ENCODE measurements around the gene SLC22A16. TPM values are rescaled to one million over a fixed set of nuclear protein-coding genes. Genes with fewer than 3 reads are reported as not detected.

SLC22A16 gene
- polyA plus RNA-seq, 1 of the 3 experiments (the other 2 are of a cell fraction), result not detected

DNA sequence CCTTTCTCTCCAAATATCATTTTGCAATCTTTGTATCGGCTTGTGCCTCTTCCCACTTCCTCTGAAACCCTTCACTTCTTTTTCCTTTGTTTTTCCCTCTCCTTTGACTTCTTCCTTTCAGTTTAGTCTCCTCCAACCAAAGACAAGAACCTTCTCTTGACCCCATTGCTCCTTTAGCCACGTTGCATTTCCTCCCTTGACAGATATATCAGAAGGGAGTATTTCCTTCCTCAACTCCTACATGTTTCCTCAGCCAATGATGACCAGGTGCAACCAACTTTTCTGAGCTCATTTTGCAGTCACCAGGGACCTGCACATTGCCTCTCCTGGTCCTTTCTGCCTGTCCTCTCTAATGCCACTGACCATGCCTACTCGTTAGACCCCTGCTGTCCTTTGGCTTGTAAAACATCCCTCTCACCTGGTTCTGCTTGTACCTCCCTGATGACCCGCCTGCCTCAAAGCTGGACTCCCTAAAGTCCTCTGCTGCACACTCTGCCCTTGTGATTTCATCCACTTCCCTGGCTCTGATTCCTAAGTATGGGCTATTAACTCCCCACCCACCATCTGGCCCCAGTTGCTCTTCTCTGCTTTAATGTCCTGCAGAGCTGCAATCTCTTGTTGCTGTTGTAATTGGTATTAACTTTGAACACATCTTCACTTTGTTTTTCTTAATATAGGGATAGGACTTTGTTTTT lies 27.4 kb downstream of the SLC22A16 start:
- POLR2A ChIA-PET, result no interaction called here
- no peak overlapping the region for H3K4me2 ChIP-seq
- no peaks in the 10 kb centered on the region for H3K9me3 ChIP-seq
- H3K27me3 ChIP-seq (ENCODE audit: insufficient read depth), result peaks cover 3% of the 10 kb centered on the region; the same call in 1 of the 2 replicates
- DNase-seq, result no peak
- H2AFZ ChIP-seq (ENCODE audit: low read depth), result no peak overlapping the region
- TF ChIP-seq RXRA (IDR thresholded peaks at IDR 0.05; ENCODE audit: borderline replicate concordance, low read depth) (no peak), MEF2A (IDR thresholded peaks at IDR 0.05; ENCODE audit: borderline replicate concordance, low read depth) (no peak), SIN3A (IDR thresholded peaks at IDR 0.05; ENCODE audit: borderline replicate concordance, low read depth, low read length) (no peak), TAF1 (IDR thresholded peaks at IDR 0.05; ENCODE audit: borderline replicate concordance, low read depth, low read length) (no peak), GATA2 (CRISPR knock-in tag; IDR thresholded peaks at IDR 0.05) (no peak), JUND (IDR thresholded peaks at IDR 0.05) (no peak), ELF1 (IDR thresholded peaks at IDR 0.05) (no peak), FOXJ3 (CRISPR knock-in tag; IDR thresholded peaks at IDR 0.05) (no peak), TCF12 (IDR thresholded peaks at IDR 0.05) (no peak), RAD21 (IDR thresholded peaks at IDR 0.05; ENCODE audit: low read length) (no peak), NRF1 (IDR thresholded peaks at IDR 0.05; ENCODE audit: low read depth, low read length) (no peak)
- TF ChIP-seq, protein P1, sequence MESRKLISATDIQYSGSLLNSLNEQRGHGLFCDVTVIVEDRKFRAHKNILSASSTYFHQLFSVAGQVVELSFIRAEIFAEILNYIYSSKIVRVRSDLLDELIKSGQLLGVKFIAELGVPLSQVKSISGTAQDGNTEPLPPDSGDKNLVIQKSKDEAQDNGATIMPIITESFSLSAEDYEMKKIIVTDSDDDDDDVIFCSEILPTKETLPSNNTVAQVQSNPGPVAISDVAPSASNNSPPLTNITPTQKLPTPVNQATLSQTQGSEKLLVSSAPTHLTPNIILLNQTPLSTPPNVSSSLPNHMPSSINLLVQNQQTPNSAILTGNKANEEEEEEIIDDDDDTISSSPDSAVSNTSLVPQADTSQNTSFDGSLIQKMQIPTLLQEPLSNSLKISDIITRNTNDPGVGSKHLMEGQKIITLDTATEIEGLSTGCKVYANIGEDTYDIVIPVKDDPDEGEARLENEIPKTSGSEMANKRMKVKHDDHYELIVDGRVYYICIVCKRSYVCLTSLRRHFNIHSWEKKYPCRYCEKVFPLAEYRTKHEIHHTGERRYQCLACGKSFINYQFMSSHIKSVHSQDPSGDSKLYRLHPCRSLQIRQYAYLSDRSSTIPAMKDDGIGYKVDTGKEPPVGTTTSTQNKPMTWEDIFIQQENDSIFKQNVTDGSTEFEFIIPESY (IDR thresholded peaks at IDR 0.05; ENCODE audit: borderline replicate concordance, low read depth), result no peak
- TF ChIP-seq, protein P2, sequence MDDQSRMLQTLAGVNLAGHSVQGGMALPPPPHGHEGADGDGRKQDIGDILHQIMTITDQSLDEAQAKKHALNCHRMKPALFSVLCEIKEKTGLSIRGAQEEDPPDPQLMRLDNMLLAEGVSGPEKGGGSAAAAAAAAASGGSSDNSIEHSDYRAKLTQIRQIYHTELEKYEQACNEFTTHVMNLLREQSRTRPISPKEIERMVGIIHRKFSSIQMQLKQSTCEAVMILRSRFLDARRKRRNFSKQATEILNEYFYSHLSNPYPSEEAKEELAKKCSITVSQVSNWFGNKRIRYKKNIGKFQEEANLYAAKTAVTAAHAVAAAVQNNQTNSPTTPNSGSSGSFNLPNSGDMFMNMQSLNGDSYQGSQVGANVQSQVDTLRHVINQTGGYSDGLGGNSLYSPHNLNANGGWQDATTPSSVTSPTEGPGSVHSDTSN (IDR thresholded peaks at IDR 0.05), result no peak
- no peaks in the 10 kb centered on the region for H4K20me1 ChIP-seq (ENCODE audit: insufficient read depth)
- no peak overlapping the region for H3K4me3 ChIP-seq (ENCODE audit: low read depth in 2 of 2, low read length in 1 of 2)
- H3F3A ChIP-seq (replicated peaks; ENCODE audit: insufficient read depth), result no peaks in the 10 kb centered on the region
- WGBS (ENCODE audit: low lambda C conversion rate), result 27% methylated on average over 4 of the region's 4 CpGs
- no peaks in the 10 kb centered on the region for H3K9me2 ChIP-seq
- H3K27ac ChIP-seq (ENCODE audit: low read depth in 2 of 2, low read length in 1 of 2), result no peak overlapping the region
- no peak overlapping the region for H3K9ac ChIP-seq
- H3K4me1 ChIP-seq (ENCODE audit: control insufficient read depth in 1 of 2, insufficient read depth in 2 of 2, low read depth in 1 of 2, low read length in 1 of 2), result no peaks in the 10 kb centered on the region
- H3K36me3 ChIP-seq (replicated peaks in 1 of 2; ENCODE audit: control insufficient read depth in 1 of 2, insufficient read depth in 2 of 2, low read length in 1 of 2), result no peaks in the 10 kb centered on the region
- CTCF ChIA-PET, result interaction anchor here (1.0 to 1.1 kb wide), 2 partner anchors 69 to 410 kb away, joined by 3 read pairs; no protein-coding TSS in a partner anchor
- H3K79me2 ChIP-seq (ENCODE audit: insufficient read depth), result no peaks in the 10 kb centered on the region

DNA sequence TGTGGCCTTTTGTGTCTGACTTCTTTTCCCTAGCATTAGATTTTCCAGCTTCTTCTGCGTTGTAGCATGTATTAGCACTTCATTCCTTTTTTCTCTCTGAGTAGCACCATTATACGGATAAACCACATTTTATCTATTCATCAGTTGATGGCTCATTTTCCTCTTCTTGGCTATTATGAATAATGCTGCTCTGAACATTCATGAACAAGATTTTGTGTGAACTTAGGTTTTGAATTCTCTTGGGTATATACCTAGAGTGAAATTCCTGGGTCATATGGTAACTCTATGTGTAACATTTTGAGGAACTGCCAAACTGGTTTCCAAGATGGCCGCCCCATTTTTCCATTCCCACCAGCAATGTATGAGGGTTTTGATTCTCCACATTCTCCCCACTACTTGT lies 28.7 kb downstream of the SLC22A16 start:
- no peak overlapping the region for H3K9ac ChIP-seq
- WGBS (ENCODE audit: low lambda C conversion rate), result 63% methylated on average over 3 of the region's 3 CpGs
- no peaks in the 10 kb centered on the region for H3K79me2 ChIP-seq (ENCODE audit: insufficient read depth)
- TF ChIP-seq RCOR1 (IDR thresholded peaks at IDR 0.05; ENCODE audit: low read length) (no peak), EZH2phosphoT487 (IDR thresholded peaks at IDR 0.05; ENCODE audit: borderline replicate concordance, low read depth) (no peak), ELF1 (IDR thresholded peaks at IDR 0.05) (no peak), TEAD4 (IDR thresholded peaks at IDR 0.05; ENCODE audit: borderline replicate concordance, insufficient read depth) (no peak), MXI1 (IDR thresholded peaks at IDR 0.05; ENCODE audit: low read depth, low read length) (no peak), MEF2A (IDR thresholded peaks at IDR 0.05; ENCODE audit: borderline replicate concordance, low read depth) (no peak), CHD2 (IDR thresholded peaks at IDR 0.05; ENCODE audit: low read length, partially characterized antibody) (no peak)
- TF ChIP-seq, protein P3, sequence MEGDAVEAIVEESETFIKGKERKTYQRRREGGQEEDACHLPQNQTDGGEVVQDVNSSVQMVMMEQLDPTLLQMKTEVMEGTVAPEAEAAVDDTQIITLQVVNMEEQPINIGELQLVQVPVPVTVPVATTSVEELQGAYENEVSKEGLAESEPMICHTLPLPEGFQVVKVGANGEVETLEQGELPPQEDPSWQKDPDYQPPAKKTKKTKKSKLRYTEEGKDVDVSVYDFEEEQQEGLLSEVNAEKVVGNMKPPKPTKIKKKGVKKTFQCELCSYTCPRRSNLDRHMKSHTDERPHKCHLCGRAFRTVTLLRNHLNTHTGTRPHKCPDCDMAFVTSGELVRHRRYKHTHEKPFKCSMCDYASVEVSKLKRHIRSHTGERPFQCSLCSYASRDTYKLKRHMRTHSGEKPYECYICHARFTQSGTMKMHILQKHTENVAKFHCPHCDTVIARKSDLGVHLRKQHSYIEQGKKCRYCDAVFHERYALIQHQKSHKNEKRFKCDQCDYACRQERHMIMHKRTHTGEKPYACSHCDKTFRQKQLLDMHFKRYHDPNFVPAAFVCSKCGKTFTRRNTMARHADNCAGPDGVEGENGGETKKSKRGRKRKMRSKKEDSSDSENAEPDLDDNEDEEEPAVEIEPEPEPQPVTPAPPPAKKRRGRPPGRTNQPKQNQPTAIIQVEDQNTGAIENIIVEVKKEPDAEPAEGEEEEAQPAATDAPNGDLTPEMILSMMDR (IDR thresholded peaks at IDR 0.05), result no peak
- no peaks in the 10 kb centered on the region for H3K9me3 ChIP-seq
- no peaks in the 10 kb centered on the region for H3K9me2 ChIP-seq
- ChIA-PET CTCF (interaction anchor here (1.3 kb wide), 1 partner anchor 21 kb away, joined by 3 read pairs; no protein-coding TSS in a partner anchor), POLR2A (no interaction called here)
- no peaks in the 10 kb centered on the region for H3K36me3 ChIP-seq (replicated peaks in 1 of 2; ENCODE audit: control insufficient read depth in 1 of 2, insufficient read depth in 2 of 2, low read length in 1 of 2)
- H4K20me1 ChIP-seq (ENCODE audit: insufficient read depth), result no peaks in the 10 kb centered on the region
- no peak overlapping the region for H3K27ac ChIP-seq (ENCODE audit: low read depth in 2 of 2, low read length in 1 of 2)
- H3K27me3 ChIP-seq (ENCODE audit: insufficient read depth), result peaks cover 3% of the 10 kb centered on the region; the same call in 1 of the 2 replicates
- no peak overlapping the region for H3K4me3 ChIP-seq (ENCODE audit: low read depth in 2 of 2, low read length in 1 of 2)
- H3K4me2 ChIP-seq, result no peak overlapping the region
- DNase-seq, result no peak
- H2AFZ ChIP-seq (ENCODE audit: low read depth), result no peak overlapping the region
- H3F3A ChIP-seq (replicated peaks; ENCODE audit: insufficient read depth), result no peaks in the 10 kb centered on the region
- H3K4me1 ChIP-seq (ENCODE audit: control insufficient read depth in 1 of 2, insufficient read depth in 2 of 2, low read depth in 1 of 2, low read length in 1 of 2), result no peaks in the 10 kb centered on the region

All from SK-N-SH (cell line).